ENCODE measurements around the gene TRPM8.
"Not testable (repeated sequence)": the region's sequence is repeated elsewhere in the genome, so short reads cannot be mapped to it uniquely, and the experiment has no call there.

DNA sequence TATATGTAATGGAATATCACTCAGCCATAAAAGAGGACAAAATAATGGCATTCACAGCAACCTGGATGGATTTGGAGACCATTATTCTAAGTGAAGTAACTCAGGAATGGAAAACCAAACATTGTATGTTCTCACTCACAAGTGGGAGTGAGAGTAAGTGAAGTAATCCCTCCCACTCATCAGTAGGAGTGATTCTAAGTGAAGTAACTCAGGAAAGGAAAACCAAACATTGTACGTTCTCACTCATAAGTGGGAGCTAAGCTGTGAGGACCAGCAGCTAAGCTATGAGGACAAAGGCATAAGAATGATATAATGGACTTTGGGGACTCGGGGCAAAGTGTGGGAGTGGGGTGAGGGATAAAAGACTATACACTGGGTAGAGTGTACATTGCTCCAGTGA is 20.9 kb upstream of the TRPM8 start:
- TF ChIP-seq, protein P1, sequence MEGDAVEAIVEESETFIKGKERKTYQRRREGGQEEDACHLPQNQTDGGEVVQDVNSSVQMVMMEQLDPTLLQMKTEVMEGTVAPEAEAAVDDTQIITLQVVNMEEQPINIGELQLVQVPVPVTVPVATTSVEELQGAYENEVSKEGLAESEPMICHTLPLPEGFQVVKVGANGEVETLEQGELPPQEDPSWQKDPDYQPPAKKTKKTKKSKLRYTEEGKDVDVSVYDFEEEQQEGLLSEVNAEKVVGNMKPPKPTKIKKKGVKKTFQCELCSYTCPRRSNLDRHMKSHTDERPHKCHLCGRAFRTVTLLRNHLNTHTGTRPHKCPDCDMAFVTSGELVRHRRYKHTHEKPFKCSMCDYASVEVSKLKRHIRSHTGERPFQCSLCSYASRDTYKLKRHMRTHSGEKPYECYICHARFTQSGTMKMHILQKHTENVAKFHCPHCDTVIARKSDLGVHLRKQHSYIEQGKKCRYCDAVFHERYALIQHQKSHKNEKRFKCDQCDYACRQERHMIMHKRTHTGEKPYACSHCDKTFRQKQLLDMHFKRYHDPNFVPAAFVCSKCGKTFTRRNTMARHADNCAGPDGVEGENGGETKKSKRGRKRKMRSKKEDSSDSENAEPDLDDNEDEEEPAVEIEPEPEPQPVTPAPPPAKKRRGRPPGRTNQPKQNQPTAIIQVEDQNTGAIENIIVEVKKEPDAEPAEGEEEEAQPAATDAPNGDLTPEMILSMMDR (IDR thresholded peaks at IDR 0.05; ENCODE audit: control extremely low read depth in 1 of 3, insufficient read depth in 1 of 3, low read depth in 1 of 3, low read length in 3 of 3): not testable (repeated sequence)
- TF ChIP-seq POU5F1 (IDR thresholded peaks at IDR 0.05; ENCODE audit: low read depth, low read length); RAD21 (IDR thresholded peaks at IDR 0.05 in 1 of 2, conservative IDR thresholded peaks at IDR 0.05 in 1 of 2; ENCODE audit: low read depth in 2 of 2, low read length in 2 of 2); CBX8 (IDR thresholded peaks at IDR 0.05; ENCODE audit: borderline replicate concordance, low read depth, low read length); JUND (IDR thresholded peaks at IDR 0.05; ENCODE audit: low read length); TEAD4 (IDR thresholded peaks at IDR 0.05; ENCODE audit: low read depth, low read length); POLR2AphosphoS5 (IDR thresholded peaks at IDR 0.05; ENCODE audit: low read depth, low read length); BACH1 (IDR thresholded peaks at IDR 0.05; ENCODE audit: low read length): not testable (repeated sequence)
- TF ChIP-seq, protein P2, sequence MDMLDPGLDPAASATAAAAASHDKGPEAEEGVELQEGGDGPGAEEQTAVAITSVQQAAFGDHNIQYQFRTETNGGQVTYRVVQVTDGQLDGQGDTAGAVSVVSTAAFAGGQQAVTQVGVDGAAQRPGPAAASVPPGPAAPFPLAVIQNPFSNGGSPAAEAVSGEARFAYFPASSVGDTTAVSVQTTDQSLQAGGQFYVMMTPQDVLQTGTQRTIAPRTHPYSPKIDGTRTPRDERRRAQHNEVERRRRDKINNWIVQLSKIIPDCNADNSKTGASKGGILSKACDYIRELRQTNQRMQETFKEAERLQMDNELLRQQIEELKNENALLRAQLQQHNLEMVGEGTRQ (IDR thresholded peaks at IDR 0.05; ENCODE audit: low read length): not testable (repeated sequence)
- TF ChIP-seq, protein P3, sequence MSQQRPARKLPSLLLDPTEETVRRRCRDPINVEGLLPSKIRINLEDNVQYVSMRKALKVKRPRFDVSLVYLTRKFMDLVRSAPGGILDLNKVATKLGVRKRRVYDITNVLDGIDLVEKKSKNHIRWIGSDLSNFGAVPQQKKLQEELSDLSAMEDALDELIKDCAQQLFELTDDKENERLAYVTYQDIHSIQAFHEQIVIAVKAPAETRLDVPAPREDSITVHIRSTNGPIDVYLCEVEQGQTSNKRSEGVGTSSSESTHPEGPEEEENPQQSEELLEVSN (IDR thresholded peaks at IDR 0.05): not testable (repeated sequence)
